HT1080 (cell line): ENCODE measurements around the gene PDE9A. TPM values are rescaled to one million over a fixed set of nuclear protein-coding genes. Genes with fewer than 3 reads are reported as not detected.

Experiments
- DNase-seq: peaks from one replicate; pipeline ENCODE4 v3.0.0-alpha.2; 2015; ENCODE audit warnings: low read depth
- total RNA-seq: library from RNA; depleted of rRNA; stranded (reverse); fragments of >200 nt; shearing (Covaris generic); gene quantifications from 2 replicates; pipeline ENCODE4 v1.2.3, GENCODE V29; 2014

Gene PDE9A
- total RNA-seq, 1 experiment from 2014 or later, result 0.02 TPM

GRCh38 chr21:42684109-42684916, 30.9 kb downstream of the PDE9A start:
- DNase-seq, result no peak

- DNase-seq, result no peak
Measured at GRCh38 chr21:42685036-42685435, 31.6 kb downstream of the PDE9A start.

GRCh38 chr21:42685954-42686500, 32.6 kb downstream of the PDE9A start:
- no peak for DNase-seq

GRCh38 chr21:42687796-42688195, 34.4 kb downstream of the PDE9A start:
- no peak for DNase-seq

GRCh38 chr21:42688226-42688840, 34.9 kb downstream of the PDE9A start:
- no peak for DNase-seq

- no peak for DNase-seq
Measured at GRCh38 chr21:42688841-42689371, 35.5 kb downstream of the PDE9A start.

- no peak for DNase-seq
Measured at GRCh38 chr21:42690586-42690985, 37.2 kb downstream of the PDE9A start.

GRCh38 chr21:42691901-42692559, 38.6 kb downstream of the PDE9A start:
- no peak for DNase-seq

GRCh38 chr21:42692688-42693087, 39.3 kb downstream of the PDE9A start:
- DNase-seq, result no peak

GRCh38 chr21:42694751-42695696, 41.6 kb downstream of the PDE9A start:
- no peak for DNase-seq

GRCh38 chr21:42695697-42696380, 42.4 kb downstream of the PDE9A start:
- no peak for DNase-seq

GRCh38 chr21:42696501-42697040, 43.1 kb downstream of the PDE9A start:
- DNase-seq, result no peak

GRCh38 chr21:42698733-42699132, 45.3 kb downstream of the PDE9A start:
- no peak for DNase-seq

GRCh38 chr21:42699196-42699595, 45.8 kb downstream of the PDE9A start:
- DNase-seq, result no peak

- DNase-seq, result no peak
Measured at GRCh38 chr21:42701706-42702456, 48.5 kb downstream of the PDE9A start.

GRCh38 chr21:42702720-42703119, 49.3 kb downstream of the PDE9A start:
- no peak for DNase-seq

- DNase-seq, result no peak
Measured at GRCh38 chr21:42703136-42703908, 49.9 kb downstream of the PDE9A start.

- DNase-seq, result no peak
Measured at GRCh38 chr21:42703965-42704364, 50.5 kb downstream of the PDE9A start.
